HCT116 (cell line): ENCODE data around the gene EPHA8. TPM values are rescaled to one million over a fixed set of nuclear protein-coding genes. Genes with fewer than 3 reads are reported as not detected.

Experiments
- ATAC-seq: fragments of 200-7000 bp; cut with Tn5 transposase; 2 replicates; pipeline ENCODE4 v1.9.1; 2020; ENCODE audit warnings: mild to moderate bottlenecking, moderate library complexity
- BruUV-seq: library from RNA; stranded (reverse); fragments of 400-500 nt; replicated peaks from 2 replicates; lab custom pipeline; 2021; lab: Mats Ljungman, UMichigan
- CTCF ChIA-PET: fragments of 300-600 bp; sonication (Branson Sonifier 250); formaldehyde crosslinking; loops from one replicate; lab custom pipeline; 2021; ENCODE audit warnings: antibody characterized with exemption; lab: Charles Lee
- POLR2A ChIA-PET: fragments of 300-600, 350-600 bp; sonication (Branson Sonifier 250); formaldehyde crosslinking; loops from one replicate; lab custom pipeline; 2021; ENCODE audit warnings: antibody characterized with exemption; lab: Charles Lee
- RAD21 ChIA-PET, 2 experiments: fragments of 300-600 bp; sonication (Branson Sonifier 250); formaldehyde crosslinking; loops; one replicate each; lab custom pipeline; 2023; ENCODE audit warnings: low total read pairs in 2 of 2; ENCODE audit not compliant: uncharacterized antibody in 2 of 2, unreplicated experiment in 2 of 2, low non-redundant PET in 1 of 2; lab: Charles Lee
- DNase-seq: peaks from one replicate; pipeline ENCODE4 v3.0.0-alpha.2; 2010; ENCODE audit warnings: low read depth, low spot score
- H2AFZ ChIP-seq: fragments of 200-600 bp; shearing (Covaris generic), sonication (generic); 2 replicates; pipeline ENCODE4 v1.6.1; 2017; ENCODE audit warnings: low read depth, mixed run types, mixed read lengths, antibody characterized with exemption, low read length; ENCODE audit not compliant: poor library complexity, severe bottlenecking
- H3K27ac ChIP-seq: 2 replicates; pipeline ENCODE4 v1.5.1; 2012; ENCODE audit warnings: low read depth, low read length
- H3K27me3 ChIP-seq: fragments of 200-600 bp; sonication (generic); 2 replicates; pipeline ENCODE4 v1.6.1; 2016; ENCODE audit warnings: mixed run types, low read length, mixed read lengths; ENCODE audit not compliant: insufficient read depth
- H3K36me3 ChIP-seq, 2 experiments: fragments of 200-500 bp in 1 of 2; fragments of 200-600 bp in 1 of 2; sonication (Bioruptor generic) in 1 of 2; sonication (generic) in 1 of 2; 2 replicates each; pipeline versions ENCODE4 v1.5.1 to v1.6.1; 2014 to 2016; ENCODE audit warnings: low read length in 2 of 2, inconsistent platforms in 1 of 2, mixed read lengths in 1 of 2, mixed run types in 1 of 2; ENCODE audit not compliant: insufficient read depth in 2 of 2, control insufficient read depth in 1 of 2
- H3K4me1 ChIP-seq, 2 experiments: fragments of 200-600 bp in 1 of 2; sonication (generic) in 1 of 2; 2 replicates each; pipeline versions ENCODE4 v1.5.1 to v1.6.1; 2012 to 2017; ENCODE audit warnings: low read length in 2 of 2, inconsistent platforms in 1 of 2, mild to moderate bottlenecking in 1 of 2, mixed read lengths in 1 of 2, mixed run types in 1 of 2, moderate library complexity in 1 of 2; ENCODE audit not compliant: insufficient read depth in 2 of 2, control insufficient read depth in 1 of 2
- H3K4me2 ChIP-seq: fragments of 200-600 bp; sonication (generic); 2 replicates; pipeline ENCODE4 v1.6.1; 2017; ENCODE audit warnings: mixed run types, low read length, mixed read lengths
- H3K4me3 ChIP-seq, 2 experiments: fragments of 200-600 bp in 1 of 2; sonication (generic) in 1 of 2; replicated peaks in 1 of 2; 2 replicates each; pipeline ENCODE4 v1.5.1; 2011 to 2016; ENCODE audit warnings: low read length in 2 of 2, control low read depth in 1 of 2, low read depth in 1 of 2, mild to moderate bottlenecking in 1 of 2, mixed read lengths in 1 of 2, mixed run types in 1 of 2
- H3K79me2 ChIP-seq: fragments of 200-600 bp; sonication (generic); 2 replicates; pipeline ENCODE4 v1.6.1; 2017; ENCODE audit warnings: mild to moderate bottlenecking, mixed run types, low read length, moderate library complexity, mixed read lengths; ENCODE audit not compliant: insufficient read depth
- H3K9ac ChIP-seq: fragments of 200-600 bp; sonication (generic); 2 replicates; pipeline ENCODE4 v1.6.1; 2016; ENCODE audit warnings: low read length, mixed read lengths
- H3K9me2 ChIP-seq: fragments of 200-600 bp; sonication (generic), shearing (Covaris generic); 2 replicates; pipeline ENCODE4 v1.6.1; 2017; ENCODE audit warnings: mixed run types, mild to moderate bottlenecking, moderate library complexity; ENCODE audit not compliant: insufficient read depth
- H3K9me3 ChIP-seq, 2 experiments: fragments of 200-500 bp in 1 of 2; fragments of 200-600 bp in 1 of 2; sonication (Bioruptor generic) in 1 of 2; sonication (generic) in 1 of 2; 2 replicates each; pipeline ENCODE4 v1.6.1; 2014 to 2017; ENCODE audit warnings: low read length in 2 of 2, mixed read lengths in 2 of 2, inconsistent platforms in 1 of 2, low read depth in 1 of 2, mild to moderate bottlenecking in 1 of 2, mixed run types in 1 of 2, moderate library complexity in 1 of 2; ENCODE audit not compliant: control insufficient read depth in 1 of 2, insufficient read depth in 1 of 2
- H4K20me1 ChIP-seq: fragments of 200-600 bp; sonication (generic), shearing (Covaris generic); 2 replicates; pipeline ENCODE4 v1.6.1; 2017; ENCODE audit warnings: mixed run types, mild to moderate bottlenecking, moderate library complexity; ENCODE audit not compliant: insufficient read depth
- CBX3 ChIP-seq: IDR thresholded peaks from 2 replicates; pipeline ENCODE4 v1.6.1; 2012; ENCODE audit warnings: low read depth
- CEBPB ChIP-seq: IDR thresholded peaks from 2 replicates; pipeline ENCODE4 v1.6.1; 2012; ENCODE audit warnings: low read depth
- EGR1 ChIP-seq: IDR thresholded peaks from 2 replicates; pipeline ENCODE4 v1.6.1; 2012; ENCODE audit warnings: low read depth
- ELF1 ChIP-seq: IDR thresholded peaks from 2 replicates; pipeline ENCODE4 v1.6.1; 2012; ENCODE audit warnings: low read depth, borderline replicate concordance
- EZH2 ChIP-seq: fragments of 200-600 bp; sonication (generic); IDR thresholded peaks from 2 replicates; pipeline ENCODE4 v1.6.1; 2017; ENCODE audit warnings: antibody characterized with exemption, mixed run types
- EZH2phosphoT487 ChIP-seq: fragments of 200-600 bp; IDR thresholded peaks from 2 replicates; pipeline ENCODE4 v1.6.1; 2018; ENCODE audit warnings: antibody characterized with exemption, borderline replicate concordance
- FOSL1 ChIP-seq: IDR thresholded peaks from 2 replicates; pipeline ENCODE4 v1.6.1; 2012; ENCODE audit warnings: low read depth
- JUND ChIP-seq: IDR thresholded peaks from 2 replicates; pipeline ENCODE4 v1.6.1; 2012
- POLR2A ChIP-seq: IDR thresholded peaks from 2 replicates; pipeline ENCODE4 v1.7.0; 2011; ENCODE audit warnings: borderline replicate concordance; ENCODE audit not compliant: insufficient read depth, insufficient read length; ENCODE audit errors: extremely low read depth
- POLR2AphosphoS5 ChIP-seq: IDR thresholded peaks from 2 replicates; pipeline ENCODE4 v1.6.1; 2011; ENCODE audit warnings: mild to moderate bottlenecking, low read depth, low read length, moderate library complexity
- RAD21 ChIP-seq: IDR thresholded peaks from 2 replicates; pipeline ENCODE4 v1.6.1; 2012; ENCODE audit warnings: low read depth, mild to moderate bottlenecking
- SIN3A ChIP-seq: IDR thresholded peaks from 2 replicates; pipeline ENCODE4 v1.6.1; 2012; ENCODE audit warnings: low read depth
- SP1 ChIP-seq: IDR thresholded peaks from 2 replicates; pipeline ENCODE4 v1.6.1; 2012; ENCODE audit warnings: low read depth
- TCF7L2 ChIP-seq: IDR thresholded peaks from 2 replicates; pipeline ENCODE4 v1.7.0; 2011; ENCODE audit warnings: borderline replicate concordance, inconsistent platforms; ENCODE audit not compliant: insufficient read depth, insufficient read length; ENCODE audit errors: extremely low read depth
- YY1 ChIP-seq: IDR thresholded peaks from 2 replicates; pipeline ENCODE4 v1.6.1; 2011; ENCODE audit warnings: low read length, low read depth, moderate library complexity, mild to moderate bottlenecking; ENCODE audit not compliant: insufficient replicate concordance; ENCODE audit errors: extremely low read depth
- ZNF274 ChIP-seq: fragments of 200-500 bp; sonication (Bioruptor generic); IDR thresholded peaks from 2 replicates; pipeline ENCODE4 v1.6.1; 2014; ENCODE audit warnings: mild to moderate bottlenecking, low read depth, low read length, inconsistent platforms
- intact Hi-C: fragments of 100-400 bp; cut with micrococcal nuclease; formaldehyde crosslinking; loops from 2 replicates; pipeline ENCODE4 v1.10.0; 2022
- total RNA-seq: library from RNA; stranded (reverse); gene quantifications from one replicate; pipeline ENCODE4 v1.2.1, GENCODE V29; 2021; ENCODE audit not compliant: unreplicated experiment
- TF ChIP-seq, protein P1 (sequence below): IDR thresholded peaks from 2 replicates; pipeline ENCODE4 v1.6.1; 2012
- TF ChIP-seq, protein P2 (sequence below): IDR thresholded peaks from 2 replicates; pipeline ENCODE4 v1.6.1; 2012; ENCODE audit warnings: low read depth

Gene EPHA8
- total RNA-seq, 1 experiment from 2014 or later: 0.30 TPM

DNA sequence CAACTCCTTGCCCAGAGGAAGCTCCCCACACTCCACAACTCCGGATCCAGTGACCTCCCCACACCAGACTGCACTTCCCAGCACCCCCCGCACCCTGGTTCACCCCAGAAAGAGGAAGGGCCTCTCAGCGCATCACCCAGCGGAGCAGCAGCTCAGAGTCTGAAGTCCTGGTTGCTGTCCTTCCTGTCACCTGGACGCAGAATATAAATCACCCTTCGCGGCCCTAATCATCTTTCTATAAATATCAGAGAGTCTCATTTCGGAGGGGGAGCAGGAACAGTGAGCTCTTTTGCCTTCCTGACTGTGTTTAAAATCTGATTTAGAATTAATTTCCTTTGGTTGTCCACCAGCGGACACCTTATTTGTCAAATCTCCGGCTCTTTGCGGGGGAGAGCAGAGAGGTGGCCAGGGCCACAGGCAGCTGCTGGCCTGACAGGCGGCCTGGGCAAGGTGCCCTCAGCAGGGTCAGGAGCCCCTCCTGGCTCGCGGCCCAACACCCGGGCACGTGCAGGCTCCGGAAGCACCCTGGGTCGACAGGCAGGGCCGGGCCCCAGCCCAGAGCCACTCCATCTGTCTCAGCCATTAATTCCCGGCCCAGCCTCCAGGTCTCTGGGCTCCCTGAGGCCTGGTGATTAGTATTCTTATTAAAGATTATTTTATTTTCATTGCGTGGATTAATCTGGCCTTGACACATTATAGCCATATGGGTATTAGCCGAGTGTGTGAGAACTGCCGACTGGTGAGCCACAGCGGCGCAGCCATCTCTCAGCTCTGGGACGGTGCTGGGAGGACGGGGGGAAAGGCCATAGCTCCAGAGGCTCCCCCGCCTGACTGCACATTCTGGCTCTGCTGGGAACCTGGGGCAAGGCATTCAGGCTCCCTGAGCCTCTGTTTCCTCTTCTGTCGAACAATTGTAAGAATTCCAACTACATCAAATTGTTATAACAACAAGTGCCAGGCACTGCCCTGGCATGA, 19.7 kb downstream of the EPHA8 start:
- H3K4me3 ChIP-seq: no peak overlapping the region
- no peak for DNase-seq
- TF ChIP-seq, protein P1, sequence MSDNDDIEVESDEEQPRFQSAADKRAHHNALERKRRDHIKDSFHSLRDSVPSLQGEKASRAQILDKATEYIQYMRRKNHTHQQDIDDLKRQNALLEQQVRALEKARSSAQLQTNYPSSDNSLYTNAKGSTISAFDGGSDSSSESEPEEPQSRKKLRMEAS: no peak
- TF ChIP-seq FOSL1 (no peak), TCF7L2 (no peak), EZH2 (no peak), CBX3 (no peak), ELF1 (no peak), POLR2A (no peak), EZH2phosphoT487 (no peak), SP1 (no peak), CEBPB (no peak), POLR2AphosphoS5 (no peak), EGR1 (no peak), YY1 (no peak), JUND (no peak), RAD21 (no peak), ZNF274 (no peak), SIN3A (no peak)
- TF ChIP-seq, protein P2, sequence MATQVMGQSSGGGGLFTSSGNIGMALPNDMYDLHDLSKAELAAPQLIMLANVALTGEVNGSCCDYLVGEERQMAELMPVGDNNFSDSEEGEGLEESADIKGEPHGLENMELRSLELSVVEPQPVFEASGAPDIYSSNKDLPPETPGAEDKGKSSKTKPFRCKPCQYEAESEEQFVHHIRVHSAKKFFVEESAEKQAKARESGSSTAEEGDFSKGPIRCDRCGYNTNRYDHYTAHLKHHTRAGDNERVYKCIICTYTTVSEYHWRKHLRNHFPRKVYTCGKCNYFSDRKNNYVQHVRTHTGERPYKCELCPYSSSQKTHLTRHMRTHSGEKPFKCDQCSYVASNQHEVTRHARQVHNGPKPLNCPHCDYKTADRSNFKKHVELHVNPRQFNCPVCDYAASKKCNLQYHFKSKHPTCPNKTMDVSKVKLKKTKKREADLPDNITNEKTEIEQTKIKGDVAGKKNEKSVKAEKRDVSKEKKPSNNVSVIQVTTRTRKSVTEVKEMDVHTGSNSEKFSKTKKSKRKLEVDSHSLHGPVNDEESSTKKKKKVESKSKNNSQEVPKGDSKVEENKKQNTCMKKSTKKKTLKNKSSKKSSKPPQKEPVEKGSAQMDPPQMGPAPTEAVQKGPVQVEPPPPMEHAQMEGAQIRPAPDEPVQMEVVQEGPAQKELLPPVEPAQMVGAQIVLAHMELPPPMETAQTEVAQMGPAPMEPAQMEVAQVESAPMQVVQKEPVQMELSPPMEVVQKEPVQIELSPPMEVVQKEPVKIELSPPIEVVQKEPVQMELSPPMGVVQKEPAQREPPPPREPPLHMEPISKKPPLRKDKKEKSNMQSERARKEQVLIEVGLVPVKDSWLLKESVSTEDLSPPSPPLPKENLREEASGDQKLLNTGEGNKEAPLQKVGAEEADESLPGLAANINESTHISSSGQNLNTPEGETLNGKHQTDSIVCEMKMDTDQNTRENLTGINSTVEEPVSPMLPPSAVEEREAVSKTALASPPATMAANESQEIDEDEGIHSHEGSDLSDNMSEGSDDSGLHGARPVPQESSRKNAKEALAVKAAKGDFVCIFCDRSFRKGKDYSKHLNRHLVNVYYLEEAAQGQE: no peak
- TF ChIP-seq, all 23 proteins: peak for 0
- Histone ChIP-seq H3K9ac (no peak overlapping the region), H3K27me3 (no peaks in the 10 kb centered on the region), H3K4me2 (no peak overlapping the region), H3K36me3 (no peaks in the 10 kb centered on the region), H2AFZ (no peak overlapping the region), H3K79me2 (no peaks in the 10 kb centered on the region), H3K27ac (no peak overlapping the region), H3K9me2 (no peaks in the 10 kb centered on the region), H4K20me1 (no peaks in the 10 kb centered on the region), H3K9me3 (peaks cover 0 to 15% of the 10 kb centered on the region in 2 experiments; a peak in 1 of 4 replicates), H3K4me1 (no peaks in the 10 kb centered on the region)
- ATAC-seq: no peak
- ChIA-PET POLR2A (no interaction called here), RAD21 (no interaction called here), CTCF (no interaction called here)
- BruUV-seq: no TSS peak
- intact Hi-C loops: no loop called here
